ENCODE results near the gene DOCK2.

DNA sequence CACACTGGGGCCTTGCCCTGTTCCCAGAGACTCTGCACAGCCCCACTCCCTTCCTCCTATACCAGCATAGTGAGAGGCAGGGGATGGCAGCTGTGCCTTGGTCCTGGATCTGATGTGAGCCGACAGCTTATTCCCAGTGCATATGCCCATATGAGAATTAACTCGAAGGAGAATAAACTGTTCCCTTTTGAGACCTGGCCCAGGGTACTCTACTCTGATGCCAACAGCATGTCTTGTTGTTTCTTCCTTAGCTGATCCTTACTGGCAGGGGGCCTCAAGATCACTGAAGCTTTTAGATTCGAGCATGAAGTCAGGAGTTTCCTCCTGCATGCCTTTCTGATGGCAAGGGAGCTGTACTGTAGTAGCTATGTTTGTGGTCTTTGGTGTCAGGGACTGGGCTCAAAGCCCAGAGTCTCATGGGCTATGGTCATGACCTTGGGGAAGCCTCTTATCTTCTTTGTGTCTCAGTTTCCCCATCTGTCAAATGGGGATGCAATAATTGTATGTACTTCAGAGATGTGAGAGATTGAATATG, 57.1 kb downstream of the DOCK2 start:
- TF ChIP-seq CTCF (conservative IDR thresholded peaks at IDR 0.05 in 1 of 2, IDR thresholded peaks at IDR 0.05 in 1 of 2; ENCODE audit: low read depth in 1 of 2, low read length in 2 of 2) (no peak), EZH2 (IDR thresholded peaks at IDR 0.05; ENCODE audit: low read length, missing control alignments) (no peak)

Measured in fibroblast of lung (primary cell).